Fibroblast of pulmonary artery (primary cell): ENCODE data around the gene PPP1R17.

Experiments used
- DNase-seq: peaks from one replicate; pipeline ENCODE4 v3.0.0-alpha.2; 2010; ENCODE audit warnings: low read depth
- H3K4me3 ChIP-seq: replicated peaks from 2 replicates; pipeline ENCODE4 v1.5.1; 2011; ENCODE audit warnings: low read depth, mild to moderate bottlenecking, control low read depth, low read length, moderate library complexity
- TF ChIP-seq, protein P1 (sequence below): IDR thresholded peaks from 2 replicates; pipeline ENCODE4 v1.5.1; 2011; ENCODE audit warnings: mild to moderate bottlenecking, control low read depth, low read length, inconsistent platforms; ENCODE audit errors: missing control alignments

PPP1R17 gene

DNA sequence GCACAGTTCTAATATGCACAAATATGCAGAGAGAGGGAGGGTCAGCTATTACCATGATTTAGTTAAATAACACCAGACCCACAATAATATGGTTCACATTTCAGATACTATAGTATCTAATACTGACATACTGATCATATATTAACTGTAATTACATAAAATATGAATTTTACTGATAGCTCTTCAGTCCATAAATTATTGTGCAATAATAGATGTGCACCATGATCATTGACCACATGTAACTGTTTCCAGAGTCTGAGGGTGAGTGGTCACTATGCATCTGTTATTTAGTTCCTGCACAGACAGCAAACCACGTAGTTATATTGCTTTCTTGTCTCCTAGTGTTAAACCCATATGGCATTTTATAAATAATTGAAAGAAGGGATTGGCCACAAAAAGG, 29.3 kb downstream of the PPP1R17 start:
- TF ChIP-seq, protein P1, sequence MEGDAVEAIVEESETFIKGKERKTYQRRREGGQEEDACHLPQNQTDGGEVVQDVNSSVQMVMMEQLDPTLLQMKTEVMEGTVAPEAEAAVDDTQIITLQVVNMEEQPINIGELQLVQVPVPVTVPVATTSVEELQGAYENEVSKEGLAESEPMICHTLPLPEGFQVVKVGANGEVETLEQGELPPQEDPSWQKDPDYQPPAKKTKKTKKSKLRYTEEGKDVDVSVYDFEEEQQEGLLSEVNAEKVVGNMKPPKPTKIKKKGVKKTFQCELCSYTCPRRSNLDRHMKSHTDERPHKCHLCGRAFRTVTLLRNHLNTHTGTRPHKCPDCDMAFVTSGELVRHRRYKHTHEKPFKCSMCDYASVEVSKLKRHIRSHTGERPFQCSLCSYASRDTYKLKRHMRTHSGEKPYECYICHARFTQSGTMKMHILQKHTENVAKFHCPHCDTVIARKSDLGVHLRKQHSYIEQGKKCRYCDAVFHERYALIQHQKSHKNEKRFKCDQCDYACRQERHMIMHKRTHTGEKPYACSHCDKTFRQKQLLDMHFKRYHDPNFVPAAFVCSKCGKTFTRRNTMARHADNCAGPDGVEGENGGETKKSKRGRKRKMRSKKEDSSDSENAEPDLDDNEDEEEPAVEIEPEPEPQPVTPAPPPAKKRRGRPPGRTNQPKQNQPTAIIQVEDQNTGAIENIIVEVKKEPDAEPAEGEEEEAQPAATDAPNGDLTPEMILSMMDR = no peak
- no peak for DNase-seq
- no peak overlapping the region for H3K4me3 ChIP-seq

DNA sequence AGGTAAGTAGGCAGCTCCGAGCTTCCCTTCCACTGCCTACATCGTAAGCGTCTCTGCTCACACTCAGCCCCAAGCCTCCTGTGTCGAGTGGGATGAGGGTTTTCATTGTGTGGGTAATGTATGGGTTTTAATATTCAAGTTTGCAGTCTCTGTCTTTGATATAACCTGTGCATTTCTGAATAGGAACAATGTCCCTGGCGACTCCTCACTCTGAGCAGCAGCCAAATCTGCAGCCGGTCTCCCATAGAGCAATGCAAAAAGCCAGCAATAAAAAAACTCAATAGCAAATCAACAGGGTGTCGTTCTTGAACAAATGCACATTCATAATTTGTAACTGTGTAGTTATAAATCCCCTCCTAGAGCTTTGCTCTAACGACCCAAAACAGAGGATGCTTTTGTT, 33.4 kb downstream of the PPP1R17 start:
- DNase-seq = no peak

DNA sequence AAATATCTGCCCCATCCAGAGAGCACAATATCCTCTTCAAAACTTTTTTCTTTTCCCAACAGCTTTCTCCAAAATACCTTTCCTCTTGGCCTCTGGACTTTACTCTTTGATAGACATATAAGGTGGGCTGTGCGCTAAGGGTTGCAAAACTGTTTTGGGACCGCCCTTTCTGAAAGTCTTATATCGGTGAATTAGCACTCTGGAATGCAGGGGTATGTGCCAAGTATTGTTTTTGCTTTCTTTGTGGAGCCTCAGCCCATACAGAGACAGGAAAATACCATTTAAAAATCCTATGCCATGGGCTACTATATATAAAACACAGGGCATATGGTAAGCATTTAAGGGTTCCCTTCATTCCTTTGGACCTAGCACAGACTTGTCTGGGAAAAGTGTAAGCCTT, 37.7 kb downstream of the PPP1R17 start:
- DNase-seq = peak; percentile 44
- no peak overlapping the region for H3K4me3 ChIP-seq
- TF ChIP-seq, protein P1 = no peak

More for the DNA sequence above, 33.4 kb downstream of the PPP1R17 start:
- TF ChIP-seq, protein P1 = no peak
- H3K4me3 ChIP-seq = no peak overlapping the region

DNA sequence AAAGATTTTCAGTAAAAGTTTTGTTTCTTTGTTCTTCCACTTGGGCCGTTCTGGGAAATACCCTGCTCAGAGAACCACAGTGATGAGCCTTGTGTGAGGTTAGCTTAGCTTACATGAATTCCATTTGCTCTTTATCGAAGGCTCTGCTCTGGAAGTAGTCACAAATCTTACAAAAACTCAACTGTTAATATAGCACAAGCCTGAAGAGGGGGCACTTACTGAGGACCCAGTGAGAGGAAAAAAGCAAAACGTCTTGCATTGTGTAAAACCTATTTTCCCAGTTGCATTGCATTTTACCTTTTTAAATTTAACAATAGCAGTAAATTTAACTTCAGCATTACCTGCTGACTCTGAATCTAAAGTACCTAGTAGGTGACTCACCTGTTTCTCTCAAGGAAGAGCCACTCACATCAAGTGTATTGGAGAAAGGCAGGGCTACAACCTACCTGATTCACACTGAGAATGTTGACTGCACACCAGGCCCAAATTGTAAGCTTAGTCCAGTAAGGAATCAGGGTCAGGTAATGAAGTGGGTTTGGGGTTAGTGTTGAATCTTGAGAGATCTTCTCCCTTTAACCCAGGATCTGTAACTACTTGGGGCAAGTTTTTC, 42.3 kb downstream of the PPP1R17 start:
- TF ChIP-seq, protein P1 = no peak
- no peak for DNase-seq
- no peak overlapping the region for H3K4me3 ChIP-seq

DNA sequence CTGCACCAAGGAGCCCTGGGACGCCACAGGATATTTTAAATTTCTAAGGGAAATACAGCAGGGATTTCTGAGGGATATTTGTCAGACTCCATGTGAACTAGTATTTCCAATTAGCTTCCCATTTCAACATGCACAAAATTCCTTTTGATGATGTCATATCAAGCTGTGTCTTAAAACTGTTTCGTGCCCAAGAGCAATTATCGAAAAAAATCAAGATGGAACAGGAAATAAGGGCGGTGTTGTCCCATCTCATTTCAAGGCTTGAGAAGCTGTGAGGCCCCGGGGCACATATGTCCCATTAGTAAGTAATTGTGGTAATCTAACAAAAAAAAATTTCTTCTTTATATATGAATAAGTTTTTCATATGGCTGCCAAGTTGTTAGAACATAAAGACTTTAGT, 47.4 kb downstream of the PPP1R17 start:
- no peak overlapping the region for H3K4me3 ChIP-seq
- TF ChIP-seq, protein P1 = no peak
- peak; percentile 10 for DNase-seq

DNA sequence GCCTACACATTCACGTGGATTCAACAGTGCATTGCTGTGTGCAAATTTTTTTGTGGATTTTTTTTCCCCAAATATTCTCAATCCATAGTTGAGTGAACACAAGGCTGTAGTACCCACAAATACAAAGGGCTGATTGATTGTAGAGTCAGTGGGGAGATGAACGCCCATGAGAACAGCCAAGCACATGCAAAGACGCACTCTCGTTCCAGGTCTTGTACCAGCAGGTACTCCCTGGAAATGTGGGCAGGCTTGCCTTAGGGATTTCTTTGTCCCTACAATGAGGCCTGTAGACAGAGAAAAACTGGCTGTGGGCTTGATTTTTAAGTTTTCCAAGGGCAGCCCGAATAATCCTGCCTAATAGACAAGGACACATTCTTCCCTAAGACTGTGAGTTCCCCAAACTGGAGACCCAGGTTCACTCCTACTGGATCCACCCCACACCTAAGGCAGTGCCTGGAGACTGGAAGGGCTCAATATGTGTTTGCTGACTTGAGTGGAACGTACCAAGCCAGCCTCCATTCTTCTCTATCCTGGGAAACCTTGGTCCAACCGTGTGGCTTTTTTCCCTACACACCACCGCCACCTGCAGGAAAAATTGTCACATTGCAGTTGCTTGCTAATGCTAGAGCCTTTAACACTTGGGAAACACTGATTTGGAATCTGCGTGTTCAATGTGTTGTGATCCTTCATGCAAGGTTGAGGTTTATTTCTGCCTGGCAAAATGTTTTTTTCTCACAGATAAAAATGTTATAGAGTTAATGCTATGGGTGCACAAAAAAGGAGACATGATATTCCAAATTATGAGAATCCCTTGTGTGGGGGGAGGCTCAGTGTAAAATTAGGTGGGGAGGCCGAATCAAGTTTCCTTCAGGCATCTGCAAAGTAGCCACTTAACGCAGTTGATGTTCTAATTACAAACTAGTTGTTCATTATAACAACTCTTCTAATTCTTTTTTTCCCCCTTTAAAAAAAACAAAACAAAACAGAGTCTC, 49.3 kb downstream of the PPP1R17 start:
- peak; percentile 71 for DNase-seq
- TF ChIP-seq, protein P1 = peak; percentile 94
- no peak overlapping the region for H3K4me3 ChIP-seq
